ENCODE results near the gene DNAJB1.
"Not testable (repeated sequence)": the region's sequence is repeated elsewhere in the genome, so short reads cannot be mapped to it uniquely, and the experiment has no call there.

DNAJB1 gene

GRCh38 chr19:14517840-14518505 is at the start of gene DNAJB1:
Gene DNAJB1 (minus strand): TSS chr19:14518397. CDS start chr19:14518349, 48 bp downstream.
- H3K4me3 ChIP-seq (ENCODE audit: low read depth, low read length), result peak within 1 kb of the TSS; percentile 73
- no peak for TF ChIP-seq CTCF (IDR thresholded peaks at IDR 0.05; ENCODE audit: borderline replicate concordance, insufficient read depth, low read depth, low read length)

DNA sequence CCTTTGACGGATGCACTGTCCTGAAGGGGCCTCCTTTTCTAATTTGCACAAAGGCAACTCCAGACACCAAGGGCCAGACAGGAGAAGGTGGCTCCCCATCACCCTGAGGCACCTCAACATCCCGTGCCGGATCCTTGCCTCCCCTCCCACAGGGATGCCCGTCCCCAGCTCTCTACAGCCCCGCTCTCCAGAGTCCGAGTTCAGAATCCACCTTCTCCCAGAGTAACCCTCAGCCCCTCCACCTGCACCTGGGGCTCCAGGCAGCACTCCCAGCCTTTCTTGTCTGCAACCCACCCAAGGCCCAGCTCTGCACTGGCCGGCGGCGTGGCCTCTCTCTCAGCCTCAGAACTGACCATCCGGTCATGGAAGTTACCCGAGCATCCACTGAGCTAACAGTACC is 48.9 kb upstream of the DNAJB1 start:
- no peak overlapping the region for H3K4me3 ChIP-seq (ENCODE audit: low read depth, low read length)
- no peak for TF ChIP-seq CTCF (IDR thresholded peaks at IDR 0.05; ENCODE audit: borderline replicate concordance, insufficient read depth, low read depth, low read length)

DNA sequence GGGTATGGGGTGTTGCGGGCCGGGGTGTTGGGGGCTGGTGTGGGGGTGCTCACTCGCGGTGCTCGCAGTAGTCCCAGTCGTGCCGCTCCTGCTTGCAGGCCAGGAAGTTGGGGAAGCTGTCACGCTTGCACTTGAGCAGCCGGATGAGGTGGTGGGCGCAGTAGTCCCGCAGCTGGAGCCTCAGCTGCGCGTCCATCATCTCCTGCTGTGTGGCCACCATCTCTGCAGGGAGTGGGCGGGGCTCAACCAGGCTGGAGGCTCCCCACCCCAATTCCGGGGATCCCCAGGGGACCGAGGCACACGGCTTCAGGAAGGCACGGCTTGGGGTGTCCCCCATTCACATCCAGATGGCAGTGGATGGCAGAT is 48.5 kb upstream of the DNAJB1 start:
- H3K4me3 ChIP-seq (ENCODE audit: low read depth, low read length), result no peak overlapping the region
- no peak for TF ChIP-seq CTCF (IDR thresholded peaks at IDR 0.05; ENCODE audit: borderline replicate concordance, insufficient read depth, low read depth, low read length)

DNA sequence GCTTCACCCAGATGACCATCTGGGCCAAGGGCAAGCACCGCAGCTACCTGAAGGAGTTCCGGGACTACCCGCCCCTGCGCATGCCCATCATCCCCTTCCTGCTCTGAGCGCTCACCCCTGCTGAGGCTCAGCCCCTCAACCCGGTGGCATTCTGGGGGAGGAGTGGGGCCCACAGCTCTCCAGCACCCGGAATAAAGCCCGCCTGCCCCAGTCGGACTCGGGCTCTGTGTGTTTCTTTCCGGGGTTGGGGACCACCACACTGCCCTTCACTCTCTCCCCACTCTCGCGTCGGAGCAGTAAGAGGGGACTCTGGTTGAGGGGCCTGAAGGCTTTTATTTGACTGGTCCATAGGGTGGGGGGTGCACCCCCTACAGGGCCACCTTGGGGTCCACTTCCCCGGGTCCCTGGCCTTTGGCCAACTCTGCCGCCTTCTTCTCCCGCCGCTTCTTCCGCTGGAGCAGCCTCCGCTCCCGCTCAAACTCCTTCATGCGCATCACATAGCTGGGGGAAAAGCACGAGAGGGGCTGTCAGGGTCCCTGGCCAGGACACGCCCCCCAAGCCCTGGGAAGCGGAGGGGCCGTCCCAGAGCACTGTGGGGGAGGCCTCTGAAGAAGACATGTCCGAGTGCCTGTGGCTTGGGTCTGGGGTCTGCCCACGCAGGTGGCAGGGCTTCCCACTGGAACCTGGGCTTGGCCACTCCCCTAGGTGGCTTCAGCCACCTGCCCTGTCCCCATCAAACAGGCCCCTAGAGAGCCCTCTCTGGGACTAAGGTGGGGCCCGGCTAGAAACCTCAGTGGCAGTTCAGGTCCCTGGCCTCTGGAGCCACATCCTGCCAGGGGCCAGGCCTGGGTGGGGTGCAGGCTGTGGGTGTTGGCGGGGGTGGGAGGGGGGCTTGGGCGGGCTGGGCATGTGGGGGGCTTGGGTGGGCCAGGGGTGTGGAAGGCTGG is 47.8 kb upstream of the DNAJB1 start:
- H3K4me3 ChIP-seq (ENCODE audit: low read depth, low read length), result no peak overlapping the region

GRCh38 chr19:14565298-14565679 is 47.1 kb upstream of the DNAJB1 start:
- H3K4me3 ChIP-seq (ENCODE audit: low read depth, low read length), result no peak overlapping the region
- TF ChIP-seq CTCF (IDR thresholded peaks at IDR 0.05; ENCODE audit: borderline replicate concordance, insufficient read depth, low read depth, low read length), result no peak

More for the DNA sequence above, 47.8 kb upstream of the DNAJB1 start:
- TF ChIP-seq CTCF (IDR thresholded peaks at IDR 0.05; ENCODE audit: borderline replicate concordance, insufficient read depth, low read depth, low read length), result no peak

GRCh38 chr19:14564652-14565297 is 46.6 kb upstream of the DNAJB1 start:
- not testable (repeated sequence) for H3K4me3 ChIP-seq (ENCODE audit: low read depth, low read length)

DNA sequence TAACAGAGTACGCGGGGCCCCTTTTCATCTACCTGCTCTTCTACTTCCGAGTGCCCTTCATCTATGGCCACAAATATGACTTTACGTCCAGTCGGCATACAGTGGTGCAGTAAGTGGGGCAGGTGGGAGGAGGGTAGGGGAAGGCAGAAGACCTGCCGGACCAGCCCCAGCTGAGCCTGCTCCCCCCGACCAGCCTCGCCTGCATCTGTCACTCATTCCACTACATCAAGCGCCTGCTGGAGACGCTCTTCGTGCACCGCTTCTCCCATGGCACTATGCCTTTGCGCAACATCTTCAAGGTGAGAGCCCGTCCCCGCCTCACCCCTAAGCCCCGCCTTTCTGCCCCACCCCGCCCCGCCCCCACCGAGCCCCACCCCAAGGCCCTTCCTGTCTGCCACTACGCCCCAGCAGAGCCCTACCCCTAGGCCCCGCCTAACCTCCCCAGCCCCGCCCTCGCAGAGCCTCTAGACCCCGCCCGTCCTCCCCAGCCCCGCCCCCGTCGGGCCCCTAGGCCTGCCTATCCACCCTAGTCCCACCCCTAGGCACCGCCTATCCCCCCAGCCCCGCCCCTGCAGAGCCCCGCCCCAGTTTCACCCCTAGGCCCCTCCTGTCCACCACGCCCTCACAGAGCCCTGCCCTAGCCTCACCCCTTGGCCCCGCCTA is 45.9 kb upstream of the DNAJB1 start:
- H3K4me3 ChIP-seq (ENCODE audit: low read depth, low read length), result no peak overlapping the region
- no peak for TF ChIP-seq CTCF (IDR thresholded peaks at IDR 0.05; ENCODE audit: borderline replicate concordance, insufficient read depth, low read depth, low read length)
